Hepatocyte (in vitro differentiated cells): Measurements from ENCODE around the gene ZFYVE26. TPM values are rescaled to one million over a fixed set of nuclear protein-coding genes. Genes with fewer than 3 reads are reported as not detected.

Experiments
- DNase-seq: peaks from one replicate; pipeline ENCODE4 v3.0.0-alpha.2; 2016; ENCODE audit warnings: low spot score
- H2AFZ ChIP-seq: fragments of 200-600 bp; sonication (generic); 2 replicates; pipeline ENCODE4 v1.6.0; 2016; ENCODE audit warnings: antibody characterized with exemption, mild to moderate bottlenecking
- H3K27ac ChIP-seq: fragments of 200-600 bp; sonication (generic); 2 replicates; pipeline ENCODE4 v1.5.1; 2016; ENCODE audit warnings: mild to moderate bottlenecking
- H3K27me3 ChIP-seq: fragments of 200-600 bp; sonication (generic); 2 replicates; pipeline ENCODE4 v1.6.1; 2016
- H3K36me3 ChIP-seq: fragments of 200-600 bp; sonication (generic); replicated peaks from 2 replicates; pipeline ENCODE4 v1.5.1; 2016; ENCODE audit warnings: low read depth; ENCODE audit not compliant: insufficient read depth
- H3K4me1 ChIP-seq: fragments of 200-600 bp; sonication (generic); 2 replicates; pipeline ENCODE4 v1.5.1; 2016; ENCODE audit warnings: mild to moderate bottlenecking, moderate library complexity; ENCODE audit not compliant: insufficient read depth
- H3K4me2 ChIP-seq: fragments of 200-600 bp; sonication (generic); 2 replicates; pipeline ENCODE4 v1.6.0; 2016
- H3K4me3 ChIP-seq: fragments of 200-600 bp; sonication (generic); 2 replicates; pipeline ENCODE4 v1.5.1; 2016; ENCODE audit warnings: mild to moderate bottlenecking
- H3K79me2 ChIP-seq: fragments of 200-600 bp; sonication (generic); 2 replicates; pipeline ENCODE4 v1.6.0; 2017; ENCODE audit warnings: mild to moderate bottlenecking
- H3K9me2 ChIP-seq: fragments of 200-600 bp; sonication (generic); replicated peaks from 2 replicates; pipeline ENCODE4 v1.6.0; 2017; ENCODE audit warnings: mild to moderate bottlenecking; ENCODE audit not compliant: insufficient read depth
- H3K9me3 ChIP-seq: fragments of 200-600 bp; sonication (generic); 2 replicates; pipeline ENCODE4 v1.5.1; 2016; ENCODE audit warnings: low read depth, mild to moderate bottlenecking
- H4K20me1 ChIP-seq: fragments of 200-600 bp; sonication (generic); 2 replicates; pipeline ENCODE4 v1.6.0; 2016; ENCODE audit warnings: mild to moderate bottlenecking; ENCODE audit not compliant: insufficient read depth, poor library complexity, severe bottlenecking
- CTCF ChIP-seq: fragments of 200-600 bp; sonication (generic); IDR thresholded peaks from 2 replicates; pipeline ENCODE4 v1.5.1; 2016; ENCODE audit warnings: antibody characterized with exemption, mild to moderate bottlenecking; ENCODE audit not compliant: poor library complexity
- EZH2 ChIP-seq: fragments of 200-600 bp; sonication (generic); IDR thresholded peaks from 2 replicates; pipeline ENCODE4 v1.6.1; 2016; ENCODE audit warnings: antibody characterized with exemption, mild to moderate bottlenecking, borderline replicate concordance
- EZH2phosphoT487 ChIP-seq: fragments of 200-600 bp; sonication (generic); IDR thresholded peaks from one replicate; pipeline ENCODE4 v1.6.1; 2018; ENCODE audit warnings: antibody characterized with exemption, mild to moderate bottlenecking, low read depth, moderate library complexity; ENCODE audit not compliant: unreplicated experiment, severe bottlenecking
- WGBS: methylation state at CpG from one replicate; pipeline ENCODE4 v1.1.6; 2016; ENCODE audit warnings: low lambda C conversion rate; ENCODE audit errors: missing lambda C conversion rate; 5-methylcytosine and 5-hydroxymethylcytosine counted together
- polyA plus RNA-seq: library from polyadenylated mRNA; unstranded; fragments of >200 nt; fragmentation: Nextera tagmentation; extraction: Ambion mirVana; gene quantifications from 2 replicates; pipeline ENCODE4 v1.2.1, GENCODE V29; 2016
- total RNA-seq: library from RNA; depleted of rRNA; stranded (reverse); fragments of >200 nt; gene quantifications from 2 replicates; pipeline ENCODE4 v1.2.3, GENCODE V29; 2014

The ZFYVE26 gene
- total and polyA plus RNA-seq, 2 experiments from 2014 or later = 5.5 to 32.3 TPM

DNA sequence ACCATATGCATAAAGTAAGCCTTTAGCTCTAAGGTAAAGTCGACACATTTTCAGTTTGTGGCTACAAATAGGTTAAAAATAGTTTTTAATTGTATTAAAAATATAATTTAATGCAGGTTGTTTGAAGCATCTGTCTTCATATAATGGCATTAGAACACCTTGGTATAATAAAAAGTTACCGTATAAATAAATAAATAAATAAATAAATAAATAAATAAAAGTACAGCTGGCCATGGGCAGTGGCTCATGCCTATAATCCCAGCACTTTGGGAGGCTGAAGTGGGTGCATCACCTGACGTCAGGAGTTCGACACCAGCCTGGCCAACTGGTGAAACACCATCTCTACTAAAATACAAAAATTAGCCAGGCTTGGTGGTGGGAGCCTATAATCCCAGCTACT is 15.6 kb downstream of the ZFYVE26 start:
- no peaks in the 10 kb centered on the region for H3K4me1 ChIP-seq
- H3K27ac ChIP-seq = no peak overlapping the region
- H3K9me2 ChIP-seq = no peaks in the 10 kb centered on the region
- no peaks in the 10 kb centered on the region for H3K36me3 ChIP-seq
- H3K27me3 ChIP-seq = no peaks in the 10 kb centered on the region
- no peak overlapping the region for H3K4me3 ChIP-seq
- no peaks in the 10 kb centered on the region for H3K79me2 ChIP-seq
- no peak overlapping the region for H3K4me2 ChIP-seq
- no peaks in the 10 kb centered on the region for H3K9me3 ChIP-seq
- no peaks in the 10 kb centered on the region for H4K20me1 ChIP-seq
- DNase-seq = no peak
- 97% methylated on average over 4 of the region's 4 CpGs for WGBS
- TF ChIP-seq EZH2 = no peak
- TF ChIP-seq CTCF = no peak
- no peak for TF ChIP-seq EZH2phosphoT487
- no peak overlapping the region for H2AFZ ChIP-seq

GRCh38 chr14:67798731-67799130 is 17.7 kb downstream of the ZFYVE26 start:
- TF ChIP-seq EZH2phosphoT487 (no peak), EZH2 (no peak), CTCF (no peak)
- no peak overlapping the region for H3K4me3 ChIP-seq
- no peaks in the 10 kb centered on the region for H3K36me3 ChIP-seq
- H3K27me3 ChIP-seq = no peaks in the 10 kb centered on the region
- H3K9me3 ChIP-seq = no peaks in the 10 kb centered on the region
- H3K4me1 ChIP-seq = no peaks in the 10 kb centered on the region
- no peak overlapping the region for H2AFZ ChIP-seq
- H3K9me2 ChIP-seq = no peaks in the 10 kb centered on the region
- no peaks in the 10 kb centered on the region for H4K20me1 ChIP-seq
- H3K79me2 ChIP-seq = no peaks in the 10 kb centered on the region
- H3K27ac ChIP-seq = no peak overlapping the region
- H3K4me2 ChIP-seq = no peak overlapping the region
- 83% methylated on average over 20 of the region's 20 CpGs for WGBS
- DNase-seq = no peak

DNA sequence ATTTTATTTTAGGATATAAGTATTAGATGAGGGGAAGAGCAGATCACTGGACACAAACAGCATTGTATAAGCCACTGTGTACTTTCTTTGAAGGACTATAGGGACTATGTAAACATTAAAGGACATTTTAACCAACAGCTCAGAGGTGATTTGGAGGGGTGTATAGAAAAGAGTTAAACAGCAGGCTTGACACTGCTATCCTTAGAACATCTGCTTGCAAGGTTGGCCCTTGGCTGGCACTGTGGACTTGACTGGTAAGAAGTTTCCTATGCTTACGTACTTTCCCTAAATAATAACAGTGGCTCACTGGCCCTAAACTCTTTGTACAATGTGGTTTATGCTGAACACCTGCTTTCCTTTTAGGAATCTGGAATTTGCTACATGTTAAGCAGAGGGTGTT is 28.7 kb downstream of the ZFYVE26 start:
- Histone ChIP-seq H3K9me2 (no peaks in the 10 kb centered on the region), H3K27me3 (no peaks in the 10 kb centered on the region), H2AFZ (no peak overlapping the region), H3K36me3 (no peaks in the 10 kb centered on the region), H3K9me3 (no peaks in the 10 kb centered on the region), H3K4me1 (no peaks in the 10 kb centered on the region), H3K4me2 (no peak overlapping the region), H3K79me2 (no peaks in the 10 kb centered on the region), H3K27ac (no peak overlapping the region), H4K20me1 (no peaks in the 10 kb centered on the region), H3K4me3 (no peak overlapping the region)
- WGBS = 100% methylated on average over 1 of the region's 1 CpG
- DNase-seq = no peak
- TF ChIP-seq EZH2 = no peak
- no peak for TF ChIP-seq EZH2phosphoT487
- no peak for TF ChIP-seq CTCF
